HepG2 (cell line): ENCODE measurements around the gene ESYT3. TPM values are rescaled to one million over a fixed set of nuclear protein-coding genes. Genes with fewer than 3 reads are reported as not detected.

ENCODE experiments used
- ATAC-seq: fragments of 200-7000 bp; cut with Tn5 transposase; 3 replicates; pipeline ENCODE4 v1.9.1; 2020; ENCODE audit warnings: mild to moderate bottlenecking, moderate library complexity
- BruUV-seq: library from RNA; stranded (reverse); fragments of 400-500 nt; replicated peaks from 2 replicates; lab custom pipeline; 2021; lab: Mats Ljungman, UMichigan
- CTCF ChIA-PET: fragments of 300-600 bp; formaldehyde crosslinking; extraction: SDS; loops from one replicate; lab custom pipeline; 2021; ENCODE audit warnings: low total read pairs, inconsistent platforms, low intra/inter-chr PET ratio; lab: Yijun Ruan, JAX
- POLR2A ChIA-PET: fragments of 350-600 bp; sonication (Branson Sonifier 250); formaldehyde crosslinking; loops from one replicate; lab custom pipeline; 2020; ENCODE audit warnings: antibody characterized with exemption, inconsistent platforms; lab: Yijun Ruan, JAX
- DNase-seq: peaks from one replicate; pipeline ENCODE4 v3.0.0-alpha.2; 2015; ENCODE audit warnings: low spot score
- FAIRE-seq: peaks from 3 replicates; lab custom pipeline; 2011; peaks lifted over from hg19 to GRCh38; lab: Jason Lieb, UNC
- H2AFZ ChIP-seq: one replicate; pipeline ENCODE4 v1.6.1; 2011; ENCODE audit warnings: low read length, inconsistent platforms
- H3K27ac ChIP-seq: fragments of 300-600 bp; 3 replicates; pipeline ENCODE4 v1.8.0; 2011; ENCODE audit warnings: mixed run types, mild to moderate bottlenecking, mixed read lengths, low read length, inconsistent platforms; ENCODE audit not compliant: insufficient read depth; ENCODE audit errors: extremely low read length
- H3K27me3 ChIP-seq, 2 experiments: fragments of 200-600 bp in 1 of 2; 2 replicates in 1 of 2; 3 replicates in 1 of 2; pipeline versions ENCODE4 v1.6.0 to v1.8.0; 2011; ENCODE audit warnings: low read length in 2 of 2, mild to moderate bottlenecking in 2 of 2, moderate library complexity in 2 of 2, inconsistent platforms in 1 of 2; ENCODE audit not compliant: insufficient read depth in 2 of 2, control insufficient read depth in 1 of 2
- H3K36me3 ChIP-seq, 2 experiments: fragments of 200-600 bp in 1 of 2; replicated peaks in 1 of 2; 2 replicates in 1 of 2; 3 replicates in 1 of 2; pipeline versions ENCODE4 v1.5.1 to v1.8.0; 2011; ENCODE audit warnings: low read length in 2 of 2, inconsistent platforms in 1 of 2; ENCODE audit not compliant: insufficient read depth in 2 of 2, control insufficient read depth in 1 of 2
- H3K4me1 ChIP-seq: 2 replicates; pipeline ENCODE4 v1.5.1; 2012; ENCODE audit warnings: low read length, inconsistent platforms; ENCODE audit not compliant: insufficient read depth
- H3K4me2 ChIP-seq: 2 replicates; pipeline ENCODE4 v1.6.0; 2011; ENCODE audit warnings: low read depth, low read length, inconsistent platforms
- H3K4me3 ChIP-seq, 3 experiments: fragments of 200-600 bp in 1 of 3; sonication (generic), shearing (Covaris generic) in 1 of 3; replicated peaks in 1 of 3; 2 replicates each; pipeline ENCODE4 v1.5.1; 2011 to 2016; ENCODE audit warnings: low read length in 3 of 3, inconsistent platforms in 2 of 3, low read depth in 2 of 3, mild to moderate bottlenecking in 2 of 3, control low read depth in 1 of 3, mixed read lengths in 1 of 3; ENCODE audit not compliant: insufficient read depth in 1 of 3
- H3K79me2 ChIP-seq: one replicate; pipeline ENCODE4 v1.6.1; 2011; ENCODE audit warnings: low read length, inconsistent platforms; ENCODE audit not compliant: insufficient read depth
- H3K9ac ChIP-seq: 2 replicates; pipeline ENCODE4 v1.6.0; 2011; ENCODE audit warnings: mild to moderate bottlenecking, low read depth, low read length, inconsistent platforms; ENCODE audit not compliant: insufficient read depth
- H3K9me3 ChIP-seq: 2 replicates; pipeline ENCODE4 v1.5.1; 2012; ENCODE audit warnings: mild to moderate bottlenecking, low read length
- H4K20me1 ChIP-seq: 2 replicates; pipeline ENCODE4 v1.6.0; 2011; ENCODE audit warnings: inconsistent platforms, mild to moderate bottlenecking, low read length, moderate library complexity; ENCODE audit not compliant: insufficient read depth
- GLMP ChIP-seq: sonication (generic); formaldehyde crosslinking; IDR thresholded peaks from 2 replicates; pipeline ENCODE4 v1.9.0; 2021; ENCODE audit warnings: missing genetic modification reagents, mild to moderate bottlenecking, borderline replicate concordance
- HNRNPLL ChIP-seq: fragments of 200-400 bp; formaldehyde crosslinking; IDR thresholded peaks from 2 replicates; pipeline ENCODE4 v1.6.1; 2017; ENCODE audit warnings: mild to moderate bottlenecking, low read depth, low read length; ENCODE audit not compliant: poor library complexity, severe bottlenecking
- MTA1 ChIP-seq: sonication (generic); formaldehyde crosslinking; IDR thresholded peaks from 2 replicates; pipeline ENCODE4 v1.4.0; 2020; ENCODE audit warnings: missing genetic modification reagents, mild to moderate bottlenecking, borderline replicate concordance
- MXI1 ChIP-seq: IDR thresholded peaks from 3 replicates; pipeline ENCODE4 v1.6.1; 2012; ENCODE audit warnings: low read depth, low read length, inconsistent platforms, borderline replicate concordance
- SNAPC4 ChIP-seq: sonication (generic); formaldehyde crosslinking; IDR thresholded peaks from 2 replicates; pipeline ENCODE4 v1.4.0; 2020; ENCODE audit warnings: mild to moderate bottlenecking, missing genetic modification reagents
- TAF1 ChIP-seq: sonication (generic); formaldehyde crosslinking; IDR thresholded peaks from 2 replicates; pipeline ENCODE4 v1.4.0; 2020; ENCODE audit warnings: missing genetic modification reagents
- XRCC5 ChIP-seq: fragments of 200-400 bp; formaldehyde crosslinking; optimal IDR thresholded peaks from 2 replicates; pipeline ENCODE3; 2017; ENCODE audit warnings: mild to moderate bottlenecking, low read length
- YY1 ChIP-seq: IDR thresholded peaks from 2 replicates; pipeline ENCODE4 v1.6.1; 2011; ENCODE audit warnings: low read length, low read depth, moderate library complexity, mild to moderate bottlenecking; ENCODE audit not compliant: insufficient read depth, insufficient replicate concordance
- ZBTB42 ChIP-seq: sonication (generic); formaldehyde crosslinking; IDR thresholded peaks from 2 replicates; pipeline ENCODE4 v1.5.0; 2020; ENCODE audit warnings: mild to moderate bottlenecking, missing genetic modification reagents
- ZBTB7B ChIP-seq: sonication (generic); formaldehyde crosslinking; IDR thresholded peaks from 2 replicates; pipeline ENCODE4 v1.4.0; 2020; ENCODE audit warnings: missing genetic modification reagents
- ZMYM4 ChIP-seq: sonication (generic); formaldehyde crosslinking; IDR thresholded peaks from 2 replicates; pipeline ENCODE4 v1.8.1; 2023; ENCODE audit warnings: mild to moderate bottlenecking, missing genetic modification reagents
- ZNF251 ChIP-seq: sonication (generic); formaldehyde crosslinking; IDR thresholded peaks from 2 replicates; pipeline ENCODE4 v1.9.0; 2021; ENCODE audit warnings: mild to moderate bottlenecking, missing genetic modification reagents
- ZSCAN12 ChIP-seq: sonication (generic); formaldehyde crosslinking; IDR thresholded peaks from 2 replicates; pipeline ENCODE4 v1.9.0; 2021; ENCODE audit warnings: mild to moderate bottlenecking, missing genetic modification reagents
- WGBS: methylation state at CpG from one replicate; pipeline ENCODE4 v1.1.6; 2017; ENCODE audit warnings: low lambda C conversion rate; 5-methylcytosine and 5-hydroxymethylcytosine counted together
- in situ Hi-C: cut with HindIII; loops from 2 replicates; pipeline ENCODE4 v1.10.0; 2017; ENCODE audit warnings: low pct_unique_long_range_greater_than_20kb; ENCODE audit not compliant: extremely low pct_ligation_motif_present
- intact Hi-C: fragments of 100-400 bp; cut with micrococcal nuclease; formaldehyde crosslinking; loops from one replicate; pipeline ENCODE4 v1.10.0; 2022; ENCODE audit not compliant: unreplicated experiment
- polyA plus RNA-seq, 8 experiments: library from polyadenylated mRNA; depleted of rRNA in 3 of 8; stranded (reverse) in 7 of 8; unstranded in 1 of 8; fragments of >200 nt; fragmentation: Illumina TruSeq in 4 of 8; extraction: Trizol in 4 of 8; gene quantifications; 2 replicates each; pipeline versions ENCODE4 v1.2.1 to v1.2.3, GENCODE V29; 2011 to 2016; ENCODE audit warnings: low read depth in 4 of 8, missing spikeins in 1 of 8, mixed read lengths in 1 of 8; ENCODE audit not compliant: insufficient read depth in 1 of 8
- total RNA-seq, 5 experiments: library from RNA; depleted of rRNA; stranded (reverse); fragments of >200 nt; fragmentation: Illumina TruSeq; extraction: Trizol; gene quantifications; 2 replicates each; pipeline ENCODE4 v1.2.3, GENCODE V29; 2016; ENCODE audit warnings: low read depth in 1 of 5

ESYT3 gene
- total and polyA plus RNA-seq, 2 of the 13 experiments (the other 11 are each of a cell fraction or from before 2014, with no cell fraction given): 1.5 to 4.1 TPM

GRCh38 chr3:138451595-138452162 lies 17.3 kb downstream of the ESYT3 start:
- DNase-seq: no peak
- intact Hi-C loops (no loop called here), in situ Hi-C loops (no loop called here)
- H3K9me3 ChIP-seq: no peaks in the 10 kb centered on the region
- BruUV-seq: no TSS peak
- no peak for FAIRE-seq
- H2AFZ ChIP-seq: no peak overlapping the region
- H3K4me1 ChIP-seq: no peaks in the 10 kb centered on the region
- H3K9ac ChIP-seq: no peak overlapping the region
- TF ChIP-seq GLMP (no peak), MTA1 (no peak), HNRNPLL (peak; percentile 17), ZBTB42 (CRISPR knock-in tag) (no peak), ZBTB7B (no peak), ZNF251 (no peak), ZMYM4 (CRISPR knock-in tag) (no peak)
- H3K4me2 ChIP-seq: no peak overlapping the region
- no peaks in the 10 kb centered on the region for H3K27me3 ChIP-seq
- H3K79me2 ChIP-seq: no peaks in the 10 kb centered on the region
- 90% methylated on average over 40 of the region's 43 CpGs for WGBS
- CTCF ChIA-PET: no interaction called here
- no peaks in the 10 kb centered on the region for H4K20me1 ChIP-seq
- no peaks in the 10 kb centered on the region; a peak in 3 of 5 replicates for H3K36me3 ChIP-seq
- POLR2A ChIA-PET: no interaction called here
- no peak overlapping the region for H3K4me3 ChIP-seq
- no peak overlapping the region for H3K27ac ChIP-seq
- no peak for ATAC-seq

GRCh38 chr3:138452436-138452835 lies 18.0 kb downstream of the ESYT3 start:
- intact Hi-C loops: no loop called here

More at GRCh38 chr3:138452436-138452835, 18.0 kb downstream of the ESYT3 start:
- FAIRE-seq: no peak
- Histone ChIP-seq H4K20me1 (no peaks in the 10 kb centered on the region), H3K27ac (no peak overlapping the region), H3K4me1 (no peaks in the 10 kb centered on the region), H3K9ac (no peak overlapping the region), H2AFZ (no peak overlapping the region), H3K27me3 (no peaks in the 10 kb centered on the region), H3K4me2 (no peak overlapping the region), H3K36me3 (no peaks in the 10 kb centered on the region; a peak in 3 of 5 replicates), H3K4me3 (no peak overlapping the region), H3K9me3 (no peaks in the 10 kb centered on the region), H3K79me2 (no peaks in the 10 kb centered on the region)
- ChIA-PET POLR2A (no interaction called here), CTCF (no interaction called here)
- WGBS: 91% methylated on average over 4 of the region's 6 CpGs
- no peak for ATAC-seq
- TF ChIP-seq MXI1: no peak
- TF ChIP-seq SNAPC4 (CRISPR knock-in tag): no peak
- TF ChIP-seq TAF1 (CRISPR knock-in tag): no peak
- no peak for TF ChIP-seq ZSCAN12 (CRISPR knock-in tag)
- TF ChIP-seq XRCC5: no peak
- TF ChIP-seq YY1: no peak
- in situ Hi-C loops: no loop called here
- BruUV-seq: no TSS peak
- no peak for DNase-seq
